A673 (cell line): ENCODE measurements around the gene PAM16.

Experiments used
- CTCF ChIP-seq: fragments of 300-800, 200-600 bp; sonication (generic); conservative IDR thresholded peaks from 2 replicates; pipeline ENCODE4 v1.5.1; 2017; ENCODE audit warnings: low read depth, mild to moderate bottlenecking, antibody characterized with exemption, low read length, moderate library complexity, mixed read lengths
- EZH2 ChIP-seq: fragments of 200-600 bp; sonication (generic); IDR thresholded peaks from 2 replicates; pipeline ENCODE4 v1.6.1; 2017; ENCODE audit warnings: borderline replicate concordance, low read depth, mild to moderate bottlenecking, mixed read lengths, antibody characterized with exemption, low read length; ENCODE audit not compliant: poor library complexity, severe bottlenecking

- TF ChIP-seq CTCF = no peak
- TF ChIP-seq EZH2 = no peak
Measured at GRCh38 chr16:4378161-4378666, 27.1 kb upstream of the PAM16 start.
